ENCODE data around the gene MYO1D.

DNA sequence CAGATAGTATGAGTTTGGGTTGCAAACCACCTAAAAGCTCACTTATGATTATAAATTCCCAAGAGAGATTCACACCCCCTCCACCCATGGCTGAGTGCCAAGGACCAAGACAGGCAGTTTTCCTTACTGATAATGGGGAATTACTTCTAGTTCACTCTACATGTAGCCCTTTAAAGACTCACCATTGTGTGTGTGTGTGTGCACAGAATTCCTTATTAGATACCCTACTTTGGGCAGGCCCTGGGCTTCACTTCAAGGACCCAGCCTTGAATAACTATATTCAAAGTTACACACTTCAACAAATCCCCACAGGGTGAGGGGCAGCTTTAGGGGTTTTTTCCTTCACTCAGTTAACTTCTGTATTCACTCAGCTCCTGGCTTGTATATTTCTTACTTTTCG, 143.5 kb downstream of the MYO1D start:
- TF ChIP-seq, protein P1, sequence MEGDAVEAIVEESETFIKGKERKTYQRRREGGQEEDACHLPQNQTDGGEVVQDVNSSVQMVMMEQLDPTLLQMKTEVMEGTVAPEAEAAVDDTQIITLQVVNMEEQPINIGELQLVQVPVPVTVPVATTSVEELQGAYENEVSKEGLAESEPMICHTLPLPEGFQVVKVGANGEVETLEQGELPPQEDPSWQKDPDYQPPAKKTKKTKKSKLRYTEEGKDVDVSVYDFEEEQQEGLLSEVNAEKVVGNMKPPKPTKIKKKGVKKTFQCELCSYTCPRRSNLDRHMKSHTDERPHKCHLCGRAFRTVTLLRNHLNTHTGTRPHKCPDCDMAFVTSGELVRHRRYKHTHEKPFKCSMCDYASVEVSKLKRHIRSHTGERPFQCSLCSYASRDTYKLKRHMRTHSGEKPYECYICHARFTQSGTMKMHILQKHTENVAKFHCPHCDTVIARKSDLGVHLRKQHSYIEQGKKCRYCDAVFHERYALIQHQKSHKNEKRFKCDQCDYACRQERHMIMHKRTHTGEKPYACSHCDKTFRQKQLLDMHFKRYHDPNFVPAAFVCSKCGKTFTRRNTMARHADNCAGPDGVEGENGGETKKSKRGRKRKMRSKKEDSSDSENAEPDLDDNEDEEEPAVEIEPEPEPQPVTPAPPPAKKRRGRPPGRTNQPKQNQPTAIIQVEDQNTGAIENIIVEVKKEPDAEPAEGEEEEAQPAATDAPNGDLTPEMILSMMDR (IDR thresholded peaks at IDR 0.05; ENCODE audit: extremely low read depth in 1 of 2, insufficient read depth in 1 of 2, low read depth in 1 of 2, low read length in 2 of 2): no peak
- no peak for TF ChIP-seq POLR2AphosphoS5 (IDR thresholded peaks at IDR 0.05; ENCODE audit: insufficient read depth, low read depth, low read length)
